ENCODE measurements around the gene CAMSAP1. TPM values are rescaled to one million over a fixed set of nuclear protein-coding genes. Genes with fewer than 3 reads are reported as not detected.

Gene CAMSAP1
- total and polyA plus RNA-seq, 2 donors from 2014 or later: 3.3 to 38.6 TPM

- Histone ChIP-seq H3K9ac (ENCODE audit: low read length in 3 of 3) (no peak overlapping the region), H3K4me1 (ENCODE audit: control insufficient read depth in 2 of 3, insufficient read depth in 2 of 3, low read depth in 1 of 3, low read length in 3 of 3) (peaks cover 0 to 7% (median 0%) of the 10 kb centered on the region in 3 donors), H3K36me3 (ENCODE audit: control insufficient read depth in 2 of 3, insufficient read depth in 3 of 3, low read length in 3 of 3) (peaks cover 0 to 3% (median 0%) of the 10 kb centered on the region in 3 donors), H3K9me3 (ENCODE audit: control insufficient read depth in 2 of 3, insufficient read depth in 1 of 3, low read length in 3 of 3) (no peaks in the 10 kb centered on the region), H3K27me3 (ENCODE audit: control insufficient read depth, insufficient read depth, low read length) (no peaks in the 10 kb centered on the region), H3K27ac (ENCODE audit: low read depth in 2 of 2, low read length in 2 of 2) (no peak overlapping the region), H3K4me3 (ENCODE audit: low read length in 3 of 3) (no peak overlapping the region)
- DNase-seq: no peak
- no peak for FAIRE-seq
- intact Hi-C loops (cut with DNase I): no loop called here
- no peak for TF ChIP-seq CTCF (IDR thresholded peaks at IDR 0.05; ENCODE audit: borderline replicate concordance, extremely low read depth, insufficient read depth)
Measured at GRCh38 chr9:135885100-135885853, 22.1 kb downstream of the CAMSAP1 start.

- Histone ChIP-seq H3K27me3 (ENCODE audit: control insufficient read depth, insufficient read depth, low read length) (no peaks in the 10 kb centered on the region), H3K9me3 (ENCODE audit: control insufficient read depth in 2 of 3, insufficient read depth in 1 of 3, low read length in 3 of 3) (no peaks in the 10 kb centered on the region), H3K4me3 (ENCODE audit: low read length in 3 of 3) (no peak overlapping the region), H3K36me3 (ENCODE audit: control insufficient read depth in 2 of 3, insufficient read depth in 3 of 3, low read length in 3 of 3) (peaks cover 0 to 3% (median 0%) of the 10 kb centered on the region in 3 donors), H3K27ac (ENCODE audit: low read depth in 2 of 2, low read length in 2 of 2) (no peak overlapping the region), H3K9ac (ENCODE audit: low read length in 3 of 3) (no peak overlapping the region), H3K4me1 (ENCODE audit: control insufficient read depth in 2 of 3, insufficient read depth in 2 of 3, low read depth in 1 of 3, low read length in 3 of 3) (peaks cover 0 to 7% (median 0%) of the 10 kb centered on the region in 3 donors)
- intact Hi-C loops (cut with DNase I): no loop called here
- no peak for FAIRE-seq
- TF ChIP-seq CTCF (IDR thresholded peaks at IDR 0.05; ENCODE audit: borderline replicate concordance, extremely low read depth, insufficient read depth): no peak
- no peak for DNase-seq
Measured at GRCh38 chr9:135884328-135885035, 22.9 kb downstream of the CAMSAP1 start.

GRCh38 chr9:135883410-135884089 is 23.8 kb downstream of the CAMSAP1 start:
- intact Hi-C loops (cut with DNase I): no loop called here
- no peak for DNase-seq
- no peaks in the 10 kb centered on the region for H3K9me3 ChIP-seq (ENCODE audit: control insufficient read depth in 2 of 3, insufficient read depth in 1 of 3, low read length in 3 of 3)

More at GRCh38 chr9:135883410-135884089, 23.8 kb downstream of the CAMSAP1 start:
- no peak overlapping the region for H3K9ac ChIP-seq (ENCODE audit: low read length in 3 of 3)
- no peak for TF ChIP-seq CTCF (IDR thresholded peaks at IDR 0.05; ENCODE audit: borderline replicate concordance, extremely low read depth, insufficient read depth)
- H3K27ac ChIP-seq (ENCODE audit: low read depth in 2 of 2, low read length in 2 of 2): no peak overlapping the region
- no peak for FAIRE-seq
- H3K4me1 ChIP-seq (ENCODE audit: control insufficient read depth in 2 of 3, insufficient read depth in 2 of 3, low read depth in 1 of 3, low read length in 3 of 3): peaks cover 0 to 7% (median 0%) of the 10 kb centered on the region in 3 donors
- H3K27me3 ChIP-seq (ENCODE audit: control insufficient read depth, insufficient read depth, low read length): no peaks in the 10 kb centered on the region
- H3K36me3 ChIP-seq (ENCODE audit: control insufficient read depth in 2 of 3, insufficient read depth in 3 of 3, low read length in 3 of 3): peaks cover 0 to 3% (median 0%) of the 10 kb centered on the region in 3 donors
- H3K4me3 ChIP-seq (ENCODE audit: low read length in 3 of 3): no peak overlapping the region
